Measurements from ENCODE around the gene CTXN1. TPM values are rescaled to one million over a fixed set of nuclear protein-coding genes. Genes with fewer than 3 reads are reported as not detected.

CTXN1 gene
- polyA plus RNA-seq, 1 of the 3 experiments (the other 2 are of a cell fraction): 53.8 TPM

DNA sequence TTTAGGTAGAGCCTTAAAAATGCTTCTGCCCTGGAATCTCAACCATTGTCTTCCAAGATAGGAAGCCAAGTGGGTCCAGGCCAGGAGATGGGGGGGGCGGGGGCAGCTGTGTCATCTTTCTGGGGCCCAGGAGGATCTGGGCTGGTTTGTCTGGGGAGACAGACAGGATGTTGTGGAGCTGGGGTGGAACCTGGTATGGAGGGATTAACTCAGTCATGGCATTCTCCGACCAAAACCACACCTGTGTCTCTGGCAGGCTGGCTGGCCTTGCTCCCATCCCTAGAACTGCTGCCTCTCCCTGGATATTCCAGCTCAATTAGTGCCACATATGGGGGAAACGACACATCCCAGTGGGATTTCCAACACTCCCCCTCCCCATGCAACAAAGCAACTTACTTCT lies 25.0 kb downstream of the CTXN1 start:
- peaks cover 0 to 19% of the 10 kb centered on the region in 2 experiments; a peak in 2 of 4 replicates for H3K4me1 ChIP-seq (ENCODE audit: control insufficient read depth in 1 of 2, insufficient read depth in 2 of 2, low read depth in 1 of 2, low read length in 1 of 2)
- no peaks in the 10 kb centered on the region for H3K27me3 ChIP-seq (ENCODE audit: insufficient read depth)
- peaks cover 16% of the 10 kb centered on the region for H4K20me1 ChIP-seq (ENCODE audit: insufficient read depth)
- no peaks in the 10 kb centered on the region for H3K9me3 ChIP-seq
- TF ChIP-seq RCOR1 (IDR thresholded peaks at IDR 0.05; ENCODE audit: low read length) (no peak), MXI1 (IDR thresholded peaks at IDR 0.05; ENCODE audit: low read depth, low read length) (no peak), MEF2A (IDR thresholded peaks at IDR 0.05; ENCODE audit: borderline replicate concordance, low read depth) (no peak), NRF1 (IDR thresholded peaks at IDR 0.05; ENCODE audit: low read depth, low read length) (no peak), TAF1 (IDR thresholded peaks at IDR 0.05; ENCODE audit: borderline replicate concordance, low read depth, low read length) (no peak), ELF1 (IDR thresholded peaks at IDR 0.05) (no peak), CHD2 (IDR thresholded peaks at IDR 0.05; ENCODE audit: low read length, partially characterized antibody) (no peak), FOXM1 (IDR thresholded peaks at IDR 0.05; ENCODE audit: low read depth) (no peak), RFX5 (IDR thresholded peaks at IDR 0.05; ENCODE audit: low read length) (no peak), GATA2 (CRISPR knock-in tag; IDR thresholded peaks at IDR 0.05) (no peak), RAD21 (IDR thresholded peaks at IDR 0.05; ENCODE audit: low read length) (no peak), RXRA (IDR thresholded peaks at IDR 0.05; ENCODE audit: borderline replicate concordance, low read depth) (no peak), SIN3A (IDR thresholded peaks at IDR 0.05; ENCODE audit: borderline replicate concordance, low read depth, low read length) (no peak), YY1 (IDR thresholded peaks at IDR 0.05; ENCODE audit: low read depth) (no peak)
- TF ChIP-seq, protein P1, sequence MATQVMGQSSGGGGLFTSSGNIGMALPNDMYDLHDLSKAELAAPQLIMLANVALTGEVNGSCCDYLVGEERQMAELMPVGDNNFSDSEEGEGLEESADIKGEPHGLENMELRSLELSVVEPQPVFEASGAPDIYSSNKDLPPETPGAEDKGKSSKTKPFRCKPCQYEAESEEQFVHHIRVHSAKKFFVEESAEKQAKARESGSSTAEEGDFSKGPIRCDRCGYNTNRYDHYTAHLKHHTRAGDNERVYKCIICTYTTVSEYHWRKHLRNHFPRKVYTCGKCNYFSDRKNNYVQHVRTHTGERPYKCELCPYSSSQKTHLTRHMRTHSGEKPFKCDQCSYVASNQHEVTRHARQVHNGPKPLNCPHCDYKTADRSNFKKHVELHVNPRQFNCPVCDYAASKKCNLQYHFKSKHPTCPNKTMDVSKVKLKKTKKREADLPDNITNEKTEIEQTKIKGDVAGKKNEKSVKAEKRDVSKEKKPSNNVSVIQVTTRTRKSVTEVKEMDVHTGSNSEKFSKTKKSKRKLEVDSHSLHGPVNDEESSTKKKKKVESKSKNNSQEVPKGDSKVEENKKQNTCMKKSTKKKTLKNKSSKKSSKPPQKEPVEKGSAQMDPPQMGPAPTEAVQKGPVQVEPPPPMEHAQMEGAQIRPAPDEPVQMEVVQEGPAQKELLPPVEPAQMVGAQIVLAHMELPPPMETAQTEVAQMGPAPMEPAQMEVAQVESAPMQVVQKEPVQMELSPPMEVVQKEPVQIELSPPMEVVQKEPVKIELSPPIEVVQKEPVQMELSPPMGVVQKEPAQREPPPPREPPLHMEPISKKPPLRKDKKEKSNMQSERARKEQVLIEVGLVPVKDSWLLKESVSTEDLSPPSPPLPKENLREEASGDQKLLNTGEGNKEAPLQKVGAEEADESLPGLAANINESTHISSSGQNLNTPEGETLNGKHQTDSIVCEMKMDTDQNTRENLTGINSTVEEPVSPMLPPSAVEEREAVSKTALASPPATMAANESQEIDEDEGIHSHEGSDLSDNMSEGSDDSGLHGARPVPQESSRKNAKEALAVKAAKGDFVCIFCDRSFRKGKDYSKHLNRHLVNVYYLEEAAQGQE (IDR thresholded peaks at IDR 0.05; ENCODE audit: low read depth, low read length): no peak
- TF ChIP-seq, protein P2, sequence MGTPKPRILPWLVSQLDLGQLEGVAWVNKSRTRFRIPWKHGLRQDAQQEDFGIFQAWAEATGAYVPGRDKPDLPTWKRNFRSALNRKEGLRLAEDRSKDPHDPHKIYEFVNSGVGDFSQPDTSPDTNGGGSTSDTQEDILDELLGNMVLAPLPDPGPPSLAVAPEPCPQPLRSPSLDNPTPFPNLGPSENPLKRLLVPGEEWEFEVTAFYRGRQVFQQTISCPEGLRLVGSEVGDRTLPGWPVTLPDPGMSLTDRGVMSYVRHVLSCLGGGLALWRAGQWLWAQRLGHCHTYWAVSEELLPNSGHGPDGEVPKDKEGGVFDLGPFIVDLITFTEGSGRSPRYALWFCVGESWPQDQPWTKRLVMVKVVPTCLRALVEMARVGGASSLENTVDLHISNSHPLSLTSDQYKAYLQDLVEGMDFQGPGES (IDR thresholded peaks at IDR 0.05; ENCODE audit: low read depth, low read length): no peak
- TF ChIP-seq, protein P3, sequence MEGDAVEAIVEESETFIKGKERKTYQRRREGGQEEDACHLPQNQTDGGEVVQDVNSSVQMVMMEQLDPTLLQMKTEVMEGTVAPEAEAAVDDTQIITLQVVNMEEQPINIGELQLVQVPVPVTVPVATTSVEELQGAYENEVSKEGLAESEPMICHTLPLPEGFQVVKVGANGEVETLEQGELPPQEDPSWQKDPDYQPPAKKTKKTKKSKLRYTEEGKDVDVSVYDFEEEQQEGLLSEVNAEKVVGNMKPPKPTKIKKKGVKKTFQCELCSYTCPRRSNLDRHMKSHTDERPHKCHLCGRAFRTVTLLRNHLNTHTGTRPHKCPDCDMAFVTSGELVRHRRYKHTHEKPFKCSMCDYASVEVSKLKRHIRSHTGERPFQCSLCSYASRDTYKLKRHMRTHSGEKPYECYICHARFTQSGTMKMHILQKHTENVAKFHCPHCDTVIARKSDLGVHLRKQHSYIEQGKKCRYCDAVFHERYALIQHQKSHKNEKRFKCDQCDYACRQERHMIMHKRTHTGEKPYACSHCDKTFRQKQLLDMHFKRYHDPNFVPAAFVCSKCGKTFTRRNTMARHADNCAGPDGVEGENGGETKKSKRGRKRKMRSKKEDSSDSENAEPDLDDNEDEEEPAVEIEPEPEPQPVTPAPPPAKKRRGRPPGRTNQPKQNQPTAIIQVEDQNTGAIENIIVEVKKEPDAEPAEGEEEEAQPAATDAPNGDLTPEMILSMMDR (IDR thresholded peaks at IDR 0.05): no peak
- H3K4me2 ChIP-seq: no peak overlapping the region
- H3F3A ChIP-seq (replicated peaks; ENCODE audit: insufficient read depth): no peaks in the 10 kb centered on the region
- H3K9me2 ChIP-seq: no peaks in the 10 kb centered on the region
- DNase-seq: no peak
- H3K4me3 ChIP-seq (ENCODE audit: low read depth in 2 of 2, low read length in 1 of 2): no peak overlapping the region
- no peak overlapping the region for H3K9ac ChIP-seq
- peaks cover 19% of the 10 kb centered on the region for H3K79me2 ChIP-seq (ENCODE audit: insufficient read depth)
- 100% methylated on average over 2 of the region's 3 CpGs for WGBS (ENCODE audit: low lambda C conversion rate)
- ChIA-PET CTCF (interaction anchor here (0.5 to 1.6 kb wide), 3 partner anchors 22 to 48 kb away, joined by 4 to 12 read pairs (median 4); no protein-coding TSS in a partner anchor), POLR2A (interaction anchor here (1.1 kb wide), 1 partner anchor 16 kb away, joined by 3 read pairs; no protein-coding TSS in a partner anchor)
- peaks cover 0 to 3% of the 10 kb centered on the region in 2 experiments for H3K36me3 ChIP-seq (replicated peaks in 1 of 2; ENCODE audit: control insufficient read depth in 1 of 2, insufficient read depth in 2 of 2, low read length in 1 of 2)
- no peak overlapping the region for H3K27ac ChIP-seq (ENCODE audit: low read depth in 2 of 2, low read length in 1 of 2)
- no peak overlapping the region for H2AFZ ChIP-seq (ENCODE audit: low read depth)

Measured in SK-N-SH (cell line).